NCI-H1694 (cell line): ENCODE data around the gene EDN3.

Experiments used
- DNase-seq: peaks from one replicate; lab custom pipeline; 2025; lab: John Stamatoyannopoulos, UW

Gene EDN3, protein sequence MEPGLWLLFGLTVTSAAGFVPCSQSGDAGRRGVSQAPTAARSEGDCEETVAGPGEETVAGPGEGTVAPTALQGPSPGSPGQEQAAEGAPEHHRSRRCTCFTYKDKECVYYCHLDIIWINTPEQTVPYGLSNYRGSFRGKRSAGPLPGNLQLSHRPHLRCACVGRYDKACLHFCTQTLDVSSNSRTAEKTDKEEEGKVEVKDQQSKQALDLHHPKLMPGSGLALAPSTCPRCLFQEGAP

GRCh38 chr20:59300333-59301081, at the start of gene EDN3:
EDN3 (plus strand) TSS chr20:59300611; CDS start chr20:59300813, 202 bp downstream.
- DNase-seq, result no peak

- DNase-seq, result no peak
Observed at GRCh38 chr20:59253325-59253724, 47.1 kb upstream of the EDN3 start.

- no peak for DNase-seq
Observed at GRCh38 chr20:59253779-59254319, 46.6 kb upstream of the EDN3 start.

DNA sequence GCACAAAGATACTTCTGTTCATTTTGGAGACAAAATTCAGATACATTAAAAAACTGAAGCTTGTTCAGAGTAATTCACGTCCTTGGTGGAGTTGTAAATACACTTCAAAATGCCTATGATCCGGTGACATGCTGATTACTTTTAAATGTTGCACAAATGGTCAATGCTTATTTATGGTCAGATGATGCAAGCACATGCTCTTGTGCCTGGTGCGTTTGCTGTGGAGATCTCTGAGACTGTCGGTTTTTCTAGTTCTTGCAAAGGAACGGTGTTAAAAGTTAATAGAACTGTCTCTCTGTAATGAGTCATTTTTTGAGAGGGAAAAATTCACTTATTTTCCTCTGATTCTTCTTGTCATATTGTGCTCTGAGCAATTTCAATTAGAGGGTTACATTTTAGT, 45.2 kb upstream of the EDN3 start:
- DNase-seq, result no peak

DNA sequence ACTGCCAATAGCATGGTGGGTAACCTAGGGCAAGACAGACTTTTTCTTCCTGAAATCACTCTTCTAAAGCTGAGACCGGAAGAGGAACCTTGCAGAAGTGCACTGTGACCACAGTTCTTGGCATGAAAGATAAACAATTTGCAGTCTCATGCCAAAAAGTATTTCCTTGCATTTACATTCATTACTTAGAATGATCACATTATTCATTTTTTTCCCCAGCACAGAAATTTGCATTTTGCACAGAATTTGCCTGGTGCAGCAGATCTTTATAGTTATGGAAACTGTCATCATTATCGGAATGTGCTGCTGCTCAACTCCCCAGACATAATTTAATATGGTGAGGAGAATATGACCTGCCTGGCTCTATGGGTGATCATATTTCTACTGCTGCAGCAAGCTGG, 42.2 kb upstream of the EDN3 start:
- DNase-seq, result no peak

GRCh38 chr20:59259946-59260345, 40.5 kb upstream of the EDN3 start:
- no peak for DNase-seq

GRCh38 chr20:59265298-59265697, 35.1 kb upstream of the EDN3 start:
- no peak for DNase-seq

DNA sequence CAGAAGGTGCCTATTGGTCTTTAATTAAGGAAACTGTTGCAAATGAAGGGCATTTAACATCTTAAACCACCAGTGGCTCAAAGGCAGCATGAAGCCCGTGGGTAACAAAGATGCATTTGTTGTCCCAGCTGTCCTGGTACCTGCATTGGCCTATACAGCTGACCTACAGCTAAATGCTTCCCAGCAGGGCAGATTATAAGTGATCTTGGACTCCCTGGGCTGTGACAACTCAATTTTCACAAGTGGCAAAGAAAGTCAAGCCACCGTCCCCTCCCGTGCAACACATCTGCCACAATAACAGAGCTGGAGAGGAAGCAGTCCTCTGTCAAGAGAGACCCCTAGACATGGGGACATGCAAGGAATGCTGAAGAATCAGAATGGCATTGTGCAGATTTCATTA, 31.5 kb upstream of the EDN3 start:
- no peak for DNase-seq

DNA sequence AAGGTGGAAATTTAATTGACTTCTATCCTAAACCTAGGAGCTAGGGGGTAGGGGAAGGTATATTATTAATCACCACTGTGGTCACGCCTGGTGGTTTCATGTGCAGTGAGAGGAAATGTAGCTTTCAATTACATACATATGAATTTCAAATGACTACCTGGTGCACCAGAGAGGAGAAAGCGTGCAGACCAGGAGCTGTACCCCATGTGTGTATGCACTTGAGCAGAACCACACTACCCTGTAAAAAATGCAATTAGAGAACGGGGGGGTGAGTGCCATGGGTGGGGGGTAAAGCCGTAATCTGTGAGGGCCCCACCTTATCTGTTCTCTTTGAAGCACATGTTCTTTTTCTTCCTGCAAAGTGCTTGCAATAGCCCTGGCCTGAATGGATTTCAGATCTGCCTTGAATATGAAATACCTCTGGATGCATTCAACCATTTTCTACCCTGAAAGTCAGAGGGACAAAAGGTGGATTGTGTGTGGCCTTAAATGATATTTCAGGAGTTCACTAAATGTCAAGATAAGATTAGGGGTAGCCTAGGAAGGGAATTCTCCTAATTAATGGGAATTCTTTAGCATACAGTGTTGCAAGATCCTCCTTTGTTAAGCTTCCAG, 30.9 kb upstream of the EDN3 start:
- no peak for DNase-seq

DNA sequence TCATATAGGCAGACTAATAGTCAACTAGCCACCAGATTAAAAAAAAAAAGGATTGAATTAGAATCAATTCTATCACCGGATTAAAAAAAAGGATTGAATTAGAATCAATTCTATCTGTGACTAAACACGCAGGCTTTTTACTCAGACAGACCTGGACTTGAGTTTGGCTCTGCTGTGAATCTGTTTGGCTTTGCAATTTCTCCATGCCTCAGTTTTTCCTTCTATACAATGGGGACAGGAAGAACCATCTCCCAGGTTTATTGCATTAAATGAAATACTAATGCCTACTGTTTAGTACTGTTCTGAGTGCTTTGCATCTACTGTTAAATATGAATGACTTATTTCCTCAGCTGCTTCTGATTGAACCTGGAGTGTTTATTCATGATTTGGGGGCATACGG, 30.0 kb upstream of the EDN3 start:
- no peak for DNase-seq

- DNase-seq, result no peak
Observed at GRCh38 chr20:59273739-59274357, 26.6 kb upstream of the EDN3 start.

DNA sequence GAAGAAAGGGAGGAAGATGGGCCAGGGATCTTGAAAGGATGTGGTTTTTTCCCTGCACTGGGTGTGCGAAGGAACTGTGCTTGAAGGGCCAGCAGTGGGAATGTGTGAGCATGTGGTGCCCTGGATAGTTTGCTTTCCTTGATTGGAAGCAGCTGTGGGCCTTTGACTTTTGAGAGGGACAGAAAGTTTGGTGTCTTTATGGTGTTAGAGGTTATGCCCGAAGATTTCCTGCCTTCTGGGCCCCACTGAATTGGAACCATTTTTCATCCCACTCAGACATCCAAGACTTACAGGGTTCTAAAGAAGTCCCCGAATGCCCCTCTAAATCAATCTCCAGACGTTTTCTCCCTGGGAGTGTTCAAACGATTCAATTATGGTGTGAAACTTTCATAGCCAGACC, 23.5 kb upstream of the EDN3 start:
- no peak for DNase-seq

DNA sequence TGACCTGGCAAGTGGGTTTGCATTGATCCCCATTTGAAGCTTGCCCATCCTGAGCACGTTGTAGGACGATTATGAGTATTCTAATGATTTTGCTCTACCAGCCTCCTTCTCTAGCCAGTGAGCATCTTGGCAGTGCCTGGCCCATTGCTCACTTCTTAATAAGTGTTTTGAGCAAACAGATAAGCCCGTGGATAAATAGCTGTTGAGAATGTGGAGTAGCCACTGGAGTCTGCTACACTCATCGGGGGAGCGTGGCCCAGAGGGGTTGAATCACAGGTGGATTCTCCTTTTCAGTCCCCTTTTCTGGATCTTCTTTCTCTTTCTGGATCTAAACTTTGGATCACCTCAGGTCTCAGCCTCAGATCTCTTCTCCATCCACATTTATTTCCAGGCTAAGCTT, 15.9 kb upstream of the EDN3 start:
- no peak for DNase-seq

GRCh38 chr20:59289994-59290393, 10.4 kb upstream of the EDN3 start:
- DNase-seq, result no peak

- no peak for DNase-seq
Observed at GRCh38 chr20:59291740-59292383, 8.5 kb upstream of the EDN3 start.

DNA sequence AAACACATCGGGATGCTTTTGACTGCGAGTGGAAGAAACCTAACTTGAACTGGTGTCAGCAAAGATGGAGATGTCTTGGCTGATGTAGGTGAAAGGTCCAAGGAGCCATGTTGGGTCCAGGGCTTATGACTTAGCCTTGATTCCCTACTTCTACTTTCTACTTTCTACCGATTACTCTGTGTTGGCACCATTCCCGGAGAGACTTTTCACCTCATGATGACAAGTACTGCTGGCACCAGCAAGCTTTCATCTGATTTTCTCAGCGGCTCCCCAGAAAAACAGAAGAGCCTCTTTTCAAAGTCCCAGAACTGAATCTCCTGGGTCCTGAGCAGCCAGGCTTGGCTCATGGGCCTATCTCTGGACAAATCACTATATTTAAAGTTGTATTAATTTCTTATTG, 4.9 kb upstream of the EDN3 start:
- no peak for DNase-seq

- DNase-seq, result no peak
Observed at GRCh38 chr20:59297686-59298085, 2.7 kb upstream of the EDN3 start.

GRCh38 chr20:59299945-59300332, 472 bp upstream of the EDN3 start:
- DNase-seq, result no peak

DNA sequence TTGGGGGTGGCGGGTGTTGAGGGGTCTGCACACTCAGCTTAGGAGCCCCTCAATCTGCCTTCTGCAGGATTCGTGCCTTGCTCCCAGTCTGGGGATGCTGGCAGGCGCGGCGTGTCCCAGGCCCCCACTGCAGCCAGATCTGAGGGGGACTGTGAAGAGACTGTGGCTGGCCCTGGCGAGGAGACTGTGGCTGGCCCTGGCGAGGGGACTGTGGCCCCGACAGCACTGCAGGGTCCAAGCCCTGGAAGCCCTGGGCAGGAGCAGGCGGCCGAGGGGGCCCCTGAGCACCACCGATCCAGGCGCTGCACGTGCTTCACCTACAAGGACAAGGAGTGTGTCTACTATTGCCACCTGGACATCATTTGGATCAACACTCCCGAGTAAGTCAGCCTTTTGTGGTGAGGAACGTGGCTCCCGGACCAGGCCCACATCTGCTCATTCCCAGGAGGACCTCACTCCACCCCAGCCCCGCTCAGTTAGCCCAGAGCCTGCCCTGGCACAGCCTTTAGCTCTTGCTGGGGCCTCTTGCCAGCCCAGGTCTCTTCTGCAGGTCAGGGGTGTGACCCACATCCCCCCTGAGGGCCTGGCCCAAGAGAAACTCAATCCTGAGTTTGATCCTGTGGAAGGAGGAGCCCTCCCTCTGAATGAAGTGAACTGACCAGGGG, 1.1 kb downstream of the EDN3 start:
- DNase-seq, result no peak

- no peak for DNase-seq
Observed at GRCh38 chr20:59305908-59306655, 5.7 kb downstream of the EDN3 start.

DNA sequence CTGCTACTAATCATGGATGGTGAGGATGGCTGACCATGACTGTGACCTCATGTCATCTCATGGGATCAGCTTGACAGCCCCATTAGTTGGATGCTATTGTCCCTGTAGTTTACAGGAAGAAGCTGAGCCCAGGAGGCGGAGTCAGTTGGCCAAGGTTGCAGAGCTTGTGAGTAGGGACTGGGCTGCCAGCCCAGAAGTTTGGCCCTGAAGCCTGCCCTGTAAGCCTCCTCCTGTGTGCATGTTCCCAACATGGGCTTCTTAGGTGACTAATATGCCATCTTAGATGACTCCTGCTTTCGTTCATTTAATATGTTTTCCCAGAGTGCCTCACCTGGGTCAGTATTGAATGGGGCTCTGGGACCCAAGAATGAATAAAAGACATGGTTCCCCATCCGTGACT, 6.9 kb downstream of the EDN3 start:
- no peak for DNase-seq
